Measurements from ENCODE around the gene OPRD1. TPM values are rescaled to one million over a fixed set of nuclear protein-coding genes. Genes with fewer than 3 reads are reported as not detected.

OPRD1 gene
- total RNA-seq, 4 donors from 2014 or later, result not detected

DNA sequence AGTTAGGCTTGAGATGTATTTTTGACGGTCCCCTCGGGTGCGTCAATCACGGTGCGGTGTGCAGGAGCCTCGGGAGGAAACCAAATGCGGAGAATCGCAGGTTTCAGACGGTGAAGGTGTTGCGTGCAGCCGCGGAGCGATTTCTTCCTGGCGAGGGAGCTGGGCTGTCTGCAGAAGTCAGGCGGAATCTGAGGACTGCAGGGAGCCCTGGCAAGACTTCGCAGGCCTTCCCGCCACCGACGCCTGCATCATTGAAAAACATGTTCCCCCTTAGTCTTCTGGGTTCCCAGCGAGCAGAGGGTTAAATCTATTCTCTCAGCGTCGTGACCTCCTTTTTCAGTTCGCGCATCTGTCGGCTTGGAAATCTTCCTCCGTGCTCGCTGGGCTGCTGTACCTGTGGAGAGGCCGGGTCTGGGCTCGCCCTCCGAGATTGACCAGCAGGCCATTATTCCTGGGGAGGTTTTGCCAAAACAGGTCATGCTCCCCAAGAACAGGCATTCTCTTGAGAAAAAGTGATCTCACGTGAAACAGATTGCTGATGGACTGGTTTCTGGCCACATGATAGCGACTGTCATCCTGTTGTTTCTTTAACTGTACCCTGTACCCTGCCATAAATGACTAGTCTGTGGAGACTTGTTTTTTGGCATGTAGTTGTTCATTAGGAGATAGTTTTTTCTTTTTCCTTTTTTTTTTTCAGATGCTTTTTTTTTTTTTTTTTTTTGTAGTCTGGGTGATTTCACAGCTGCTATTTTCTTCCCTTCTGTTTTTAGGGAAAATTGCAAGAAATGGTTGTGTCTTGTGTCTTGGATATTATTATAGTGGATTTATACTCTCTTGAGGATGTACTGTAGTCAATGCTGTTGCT is 103.3 kb downstream of the OPRD1 start:
- 5 to 7% methylated on average over 8 to 11 of the region's 32 CpGs for WGBS, 2 donors
- TF ChIP-seq POLR2A (IDR thresholded peaks at IDR 0.05), result no peak
- TF ChIP-seq, protein P1, sequence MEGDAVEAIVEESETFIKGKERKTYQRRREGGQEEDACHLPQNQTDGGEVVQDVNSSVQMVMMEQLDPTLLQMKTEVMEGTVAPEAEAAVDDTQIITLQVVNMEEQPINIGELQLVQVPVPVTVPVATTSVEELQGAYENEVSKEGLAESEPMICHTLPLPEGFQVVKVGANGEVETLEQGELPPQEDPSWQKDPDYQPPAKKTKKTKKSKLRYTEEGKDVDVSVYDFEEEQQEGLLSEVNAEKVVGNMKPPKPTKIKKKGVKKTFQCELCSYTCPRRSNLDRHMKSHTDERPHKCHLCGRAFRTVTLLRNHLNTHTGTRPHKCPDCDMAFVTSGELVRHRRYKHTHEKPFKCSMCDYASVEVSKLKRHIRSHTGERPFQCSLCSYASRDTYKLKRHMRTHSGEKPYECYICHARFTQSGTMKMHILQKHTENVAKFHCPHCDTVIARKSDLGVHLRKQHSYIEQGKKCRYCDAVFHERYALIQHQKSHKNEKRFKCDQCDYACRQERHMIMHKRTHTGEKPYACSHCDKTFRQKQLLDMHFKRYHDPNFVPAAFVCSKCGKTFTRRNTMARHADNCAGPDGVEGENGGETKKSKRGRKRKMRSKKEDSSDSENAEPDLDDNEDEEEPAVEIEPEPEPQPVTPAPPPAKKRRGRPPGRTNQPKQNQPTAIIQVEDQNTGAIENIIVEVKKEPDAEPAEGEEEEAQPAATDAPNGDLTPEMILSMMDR (IDR thresholded peaks at IDR 0.05), result no peak
- H3K27me3 ChIP-seq, result no peaks in the 10 kb centered on the region
- peaks cover 5 to 39% (median 7%) of the 10 kb centered on the region in 3 donors for H3K4me1 ChIP-seq
- no peaks in the 10 kb centered on the region for H3K9me3 ChIP-seq
- peaks cover 0 to 5% (median 0%) of the 10 kb centered on the region in 3 donors for H3K36me3 ChIP-seq
- DNase-seq, result no peak
- H3K27ac ChIP-seq, result peak overlapping the region; percentile 19 to 80 (median 66)
- H3K4me3 ChIP-seq, result peak overlapping the region; percentile 59 to 89 (median 78)
- intact Hi-C loops (cut with DNase I), result no loop called here

DNA sequence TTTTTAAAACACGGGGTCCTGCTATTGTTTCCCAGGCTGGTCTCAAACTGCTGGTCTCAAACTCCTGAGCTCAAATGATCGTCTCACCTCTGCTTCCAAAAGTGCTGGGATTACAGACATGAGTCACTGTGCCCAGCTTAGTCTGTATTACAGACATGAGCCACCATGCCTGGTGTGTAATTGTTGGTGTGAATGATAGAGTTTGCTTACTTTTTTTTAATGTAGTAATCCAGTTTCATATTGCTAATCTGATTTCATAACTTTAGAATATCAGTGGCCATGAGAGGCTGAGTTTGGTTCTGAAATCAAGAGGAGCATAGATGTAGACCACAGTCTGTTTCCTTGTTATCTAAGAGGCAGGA is 105.8 kb downstream of the OPRD1 start:
- Histone ChIP-seq H3K27ac (no peak overlapping the region), H3K27me3 (no peaks in the 10 kb centered on the region), H3K36me3 (peaks cover 0 to 3% (median 0%) of the 10 kb centered on the region in 3 donors), H3K9me3 (no peaks in the 10 kb centered on the region), H3K4me3 (no peak overlapping the region), H3K4me1 (peaks cover 5 to 29% (median 7%) of the 10 kb centered on the region in 3 donors)
- 31 to 43% methylated on average over 2 of the region's 2 CpGs for WGBS, 2 donors
- TF ChIP-seq, protein P1 (IDR thresholded peaks at IDR 0.05), result no peak
- no peak for TF ChIP-seq POLR2A (IDR thresholded peaks at IDR 0.05)
- DNase-seq, result no peak
- intact Hi-C loops (cut with DNase I), result no loop called here

Small RNA genes within 50 kb of the gene (small RNA-seq; reads per million reads assigned to genes)
- gene RF00019, result 0 reads per million in 4 donors

Other genes with a start within 250 kb of the OPRD1 start
- 1 to 10 TPM in 1 of 4 donors, under 1 TPM in 2, not detected in 1; 0.21 to 2.5 (median 0.83) TPM for gene RAB42, start 219.9 kb upstream of the OPRD1 start, total RNA-seq
- gene TAF12, start 169.1 kb upstream of the OPRD1 start, total RNA-seq, result 10 to 100 TPM in 3 of 4 donors, 1 to 10 TPM in 1; 7.6 to 20.1 (median 13.1) TPM
- gene RNU11, start 163.6 kb upstream of the OPRD1 start, total RNA-seq, result not detected
- 10 to 100 TPM in 1 of 4 donors, 1 to 10 TPM in 3; 4.0 to 12.8 (median 9.0) TPM for gene GMEB1, start 143.4 kb upstream of the OPRD1 start, total RNA-seq
- 10 to 100 TPM; 55.0 to 66.2 (median 60.7) TPM for gene YTHDF2, start 75.2 kb upstream of the OPRD1 start, total RNA-seq
- 10 to 100 TPM; 28.5 to 43.9 (median 41.8) TPM for gene EPB41, start 102.4 kb downstream of the OPRD1 start, total RNA-seq

All from esophagus squamous epithelium (tissue), 5 donors.